K562 (cell line): ENCODE results near the gene C2orf81. TPM values are rescaled to one million over a fixed set of nuclear protein-coding genes. Genes with fewer than 3 reads are reported as not detected.
A peak's percentile ranks its signal among the peaks of the same experiment; 100 is the strongest.

ENCODE experiments used
- C11orf30 ChIP-seq: fragments of 450-650 bp; IDR thresholded peaks from 2 replicates; pipeline ENCODE4 v1.6.1; 2016; ENCODE audit warnings: low read depth, mild to moderate bottlenecking
- GATAD2B ChIP-seq: fragments of 450-650 bp; IDR thresholded peaks from 2 replicates; pipeline ENCODE4 v1.6.1; 2017; ENCODE audit warnings: mild to moderate bottlenecking, borderline replicate concordance
- MAFG ChIP-seq: fragments of 450-650 bp; conservative IDR thresholded peaks from 2 replicates; pipeline ENCODE4 v1.6.1; 2016; ENCODE audit warnings: missing genetic modification characterization, missing compliant biosample characterization
- NFE2 ChIP-seq: IDR thresholded peaks from 2 replicates; pipeline ENCODE4 v1.6.1; 2014; ENCODE audit warnings: antibody characterized with exemption, low read depth
- PRDM10 ChIP-seq: fragments of 450-650 bp; IDR thresholded peaks from 2 replicates; pipeline ENCODE4 v1.6.1; 2018; ENCODE audit not compliant: partially characterized antibody
- ZNF384 ChIP-seq: IDR thresholded peaks from 2 replicates; pipeline ENCODE4 v1.6.1; 2012; ENCODE audit warnings: low read depth, low read length, improper control_type of control experiment
- ZNF518B ChIP-seq: fragments of 250-450 bp; sonication (Bioruptor Pico); IDR thresholded peaks from 2 replicates; pipeline ENCODE4 v1.5.0; 2021; ENCODE audit warnings: mild to moderate bottlenecking, moderate library complexity
- polyA plus RNA-seq, 8 experiments: library from polyadenylated mRNA; depleted of rRNA in 4 of 8; stranded (reverse) in 5 of 8; unstranded in 3 of 8; fragments of >200 nt; fragmentation: Nextera tagmentation in 2 of 8; fragmentation: Illumina TruSeq in 1 of 8; extraction: Ambion mirVana in 2 of 8; extraction: Trizol in 1 of 8; gene quantifications; 2 replicates each; pipeline versions ENCODE4 v1.2.1 to v1.2.3, GENCODE V29; 2011 to 2014; ENCODE audit warnings: inconsistent platforms in 1 of 8, missing spikeins in 1 of 8
- total RNA-seq, 7 experiments: library from RNA; depleted of rRNA in 6 of 7; stranded (reverse); fragments of >200 nt in 6 of 7; fragmentation: Illumina TruSeq in 2 of 7; extraction: Trizol in 2 of 7; gene quantifications; 2 replicates each; pipeline versions ENCODE4 v1.2.1 to v1.2.3, GENCODE V29; 2011 to 2021; ENCODE audit warnings: low replicate concordance in 1 of 7

Gene C2orf81
- total and polyA plus RNA-seq, 9 of the 15 experiments (the other 6 are each of a cell fraction or from before 2014, with no cell fraction given) = 0.06 TPM; not detected in 8

DNA sequence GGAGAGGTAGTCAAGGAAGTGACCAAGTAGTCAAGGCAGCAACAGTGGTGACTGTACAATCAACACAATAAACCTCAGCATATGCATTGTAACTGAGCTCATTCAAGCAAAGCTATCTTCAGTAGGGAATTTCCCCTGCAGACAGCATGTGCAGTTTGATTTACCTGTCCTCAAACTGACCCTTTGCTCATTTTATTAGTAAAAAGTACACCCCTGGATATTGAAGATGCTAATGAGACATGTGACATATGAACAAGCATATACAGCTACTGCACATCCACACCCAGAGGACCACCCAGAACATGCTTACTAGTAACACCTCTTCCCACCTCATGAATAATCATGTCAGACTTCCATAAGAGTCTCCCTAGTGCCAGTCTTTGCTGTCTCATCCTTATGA, 15.4 kb downstream of the C2orf81 start (continued):
- no peak for TF ChIP-seq ZNF518B (CRISPR knock-in tag)
- TF ChIP-seq MAFG = 0 out of 2 replicates have a peak, but pooled peaks have one; percentile 19
- TF ChIP-seq C11orf30 = 0 out of 2 replicates have a peak, but pooled peaks have one; percentile 15
- TF ChIP-seq NFE2 = 0 out of 2 replicates have a peak, but pooled peaks have one; percentile 4
- TF ChIP-seq GATAD2B = no peak
- TF ChIP-seq ZNF384 = no peak
- peak; percentile 29 for TF ChIP-seq PRDM10
